ENCODE results near the gene KCNJ15.
"Not testable (repeated sequence)": the region's sequence is repeated elsewhere in the genome, so short reads cannot be mapped to it uniquely, and the experiment has no call there.

KCNJ15 gene

DNA sequence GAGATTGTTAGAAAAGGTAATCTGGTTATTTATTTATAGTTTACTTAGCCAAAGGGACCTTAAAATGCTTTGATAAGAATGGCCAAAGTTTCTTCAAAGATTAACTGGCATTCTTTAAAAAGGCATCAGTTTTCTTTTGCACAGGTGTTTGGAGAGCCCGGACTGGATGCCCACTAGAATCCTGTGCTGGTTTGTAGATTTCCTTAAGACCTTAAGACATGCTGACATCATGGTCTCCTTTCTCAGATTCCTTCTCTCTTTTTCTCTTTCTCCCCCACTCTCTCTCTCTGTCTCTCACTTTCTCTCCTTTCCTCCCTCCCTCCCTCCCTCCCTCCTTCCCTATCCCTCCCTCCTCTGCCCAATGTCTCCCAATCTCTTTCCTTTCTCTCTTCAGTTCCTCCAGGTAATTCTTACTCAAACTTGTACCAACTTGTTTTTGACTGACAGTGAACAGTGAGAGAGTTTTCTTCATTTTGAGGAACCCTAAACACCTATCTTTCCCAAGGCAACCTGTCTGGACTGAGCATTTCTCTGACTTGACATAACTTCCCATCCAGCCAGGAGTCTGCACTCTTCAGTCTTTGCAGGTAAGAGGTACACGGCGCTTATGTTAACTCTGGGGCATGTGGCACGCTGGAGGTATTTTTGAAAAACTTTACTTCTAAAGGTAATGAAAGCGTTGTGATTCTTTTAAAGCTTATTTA, at the start of gene KCNJ15:
TSS of gene KCNJ15 (plus strand) at position 393 of the 704 bp plus-strand sequence. CDS start 42,271 bp downstream, outside the sequence.
- H3K4me3 ChIP-seq (ENCODE audit: low read length): no peak within 1 kb of the TSS
- no peak for TF ChIP-seq ZNF274 (IDR thresholded peaks at IDR 0.05; ENCODE audit: low read depth, low read length)

DNA sequence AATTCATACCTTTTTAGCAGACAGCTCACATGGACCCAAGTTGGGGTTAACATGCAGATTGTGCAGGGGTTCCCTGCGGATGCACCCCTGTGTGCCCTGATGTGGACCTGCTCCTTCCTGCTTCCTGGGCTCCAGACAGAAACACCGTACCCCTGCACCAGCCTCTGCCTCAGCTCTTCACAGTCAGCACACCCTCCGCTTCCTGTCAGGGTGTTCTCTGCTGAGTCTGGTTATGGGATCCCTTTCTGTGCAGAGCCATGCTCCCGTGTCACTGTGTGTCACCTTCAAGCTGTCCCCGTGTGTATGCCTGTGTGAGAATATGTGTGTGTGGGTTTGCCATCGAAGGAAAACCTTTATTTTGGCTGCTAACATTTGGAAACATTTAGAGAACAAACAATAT, 48.7 kb upstream of the KCNJ15 start:
- H3K4me3 ChIP-seq (ENCODE audit: low read length): no peak overlapping the region
- TF ChIP-seq ZNF274 (IDR thresholded peaks at IDR 0.05; ENCODE audit: low read depth, low read length): no peak

DNA sequence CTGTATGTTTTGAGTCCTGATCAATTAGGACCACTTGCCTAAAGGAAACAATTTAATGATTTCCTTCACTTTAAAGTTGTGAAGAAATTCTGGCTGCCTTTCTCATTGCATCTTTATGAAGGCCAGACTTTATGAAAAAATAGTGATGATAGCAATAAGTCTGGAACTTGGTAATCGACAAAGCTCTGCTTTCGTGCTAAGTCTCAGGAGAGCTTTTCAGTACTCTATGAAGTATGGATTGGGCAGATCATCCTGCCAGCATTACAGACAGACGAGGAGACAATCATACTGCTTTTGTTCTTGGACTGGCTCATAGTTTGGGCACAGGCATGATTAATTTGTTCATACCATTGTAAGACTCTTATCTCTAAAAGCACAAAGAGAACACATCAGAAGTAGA, 45.5 kb upstream of the KCNJ15 start:
- H3K4me3 ChIP-seq (ENCODE audit: low read length): no peak overlapping the region
- no peak for TF ChIP-seq ZNF274 (IDR thresholded peaks at IDR 0.05; ENCODE audit: low read depth, low read length)

DNA sequence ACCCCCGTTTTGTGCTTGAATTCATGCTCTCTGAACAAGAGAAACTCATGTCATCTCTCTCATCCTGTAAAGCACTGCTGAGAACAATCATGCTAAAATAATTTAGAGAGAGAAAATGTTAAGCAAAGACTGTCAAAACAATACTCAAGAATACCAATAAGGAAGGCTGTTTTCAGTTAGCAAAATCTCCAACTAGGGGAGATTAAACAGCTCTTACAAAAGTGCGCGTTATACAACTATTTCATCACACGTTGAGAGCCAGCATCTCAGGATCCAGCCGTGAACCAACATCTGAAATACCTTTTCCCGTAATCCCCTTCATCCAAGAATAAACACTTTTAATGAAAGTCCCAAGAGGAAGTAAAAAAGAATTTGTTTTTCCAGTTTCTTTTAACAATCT, 44.1 kb upstream of the KCNJ15 start:
- H3K4me3 ChIP-seq (ENCODE audit: low read length): no peak overlapping the region
- TF ChIP-seq ZNF274 (IDR thresholded peaks at IDR 0.05; ENCODE audit: low read depth, low read length): no peak

DNA sequence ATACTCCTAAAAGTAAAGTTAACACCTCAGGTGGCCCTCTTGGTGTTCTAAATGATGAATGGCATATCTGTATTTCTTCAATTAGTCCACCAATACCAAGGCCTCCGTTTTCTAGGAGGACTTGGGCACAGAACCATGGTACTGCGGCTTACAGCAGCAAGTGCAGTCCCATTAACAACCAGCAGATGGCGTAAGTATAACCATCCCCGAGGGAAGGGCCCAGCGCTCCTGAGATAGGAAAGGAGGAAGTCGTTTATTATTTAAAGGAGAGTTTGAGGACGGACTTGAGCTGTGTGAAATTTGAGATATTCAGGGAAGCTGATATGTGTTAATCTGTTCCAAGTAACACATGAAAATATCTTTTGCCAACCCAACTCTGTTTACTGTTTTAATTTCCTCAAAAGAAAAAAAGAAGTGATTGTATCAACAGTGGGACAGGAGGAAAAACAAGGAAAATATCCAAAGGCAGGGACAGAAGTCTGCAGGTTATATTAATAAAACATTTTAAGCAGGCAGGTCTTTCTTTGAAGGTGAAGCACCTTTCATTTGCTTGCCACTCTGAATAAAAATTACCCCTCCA, 37.7 kb upstream of the KCNJ15 start:
- no peak for TF ChIP-seq ZNF274 (IDR thresholded peaks at IDR 0.05; ENCODE audit: low read depth, low read length)
- H3K4me3 ChIP-seq (ENCODE audit: low read length): no peak overlapping the region

DNA sequence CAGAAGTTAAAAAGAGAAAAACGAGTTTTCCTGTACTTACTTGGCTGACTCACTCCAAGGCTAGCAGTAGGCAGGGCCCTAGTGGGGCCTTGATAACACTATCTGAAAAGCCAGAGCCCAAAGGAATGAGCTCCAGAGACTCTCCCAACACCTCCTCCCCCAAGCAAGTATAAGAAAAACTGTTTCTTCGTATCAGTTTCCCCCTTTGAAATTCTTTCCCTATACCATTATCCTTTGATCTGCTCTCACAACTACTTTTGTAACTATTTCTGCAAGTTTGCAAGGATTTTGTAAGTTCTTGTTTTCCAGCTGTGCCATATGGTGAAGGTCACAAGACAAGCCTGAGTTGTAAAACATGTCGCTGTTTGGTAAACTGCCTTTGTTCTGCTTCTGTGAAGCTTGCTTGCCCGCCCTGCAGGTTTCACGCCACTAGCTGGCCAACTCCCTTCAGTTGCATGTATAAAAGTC, 36.5 kb upstream of the KCNJ15 start:
- no peak for TF ChIP-seq ZNF274 (IDR thresholded peaks at IDR 0.05; ENCODE audit: low read depth, low read length)

DNA sequence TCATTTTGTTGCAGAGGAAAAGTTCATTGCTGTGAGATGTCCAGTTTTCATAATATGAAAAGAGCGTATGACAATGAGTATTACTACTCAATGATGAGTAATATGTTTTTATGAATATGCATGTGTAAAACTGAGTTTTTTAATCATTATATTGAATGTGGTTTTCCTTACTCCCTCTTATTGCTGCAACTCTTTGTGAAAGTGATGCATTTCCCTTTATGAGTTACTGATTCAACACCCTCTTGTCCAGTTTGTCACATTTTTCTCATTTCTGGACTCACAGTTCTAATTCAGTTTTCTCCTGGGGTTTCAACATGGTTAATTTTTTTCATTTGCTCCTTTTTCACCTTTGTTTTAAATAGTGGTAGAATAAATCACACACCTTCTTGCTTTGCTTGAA, 35.2 kb upstream of the KCNJ15 start:
- no peak for TF ChIP-seq ZNF274 (IDR thresholded peaks at IDR 0.05; ENCODE audit: low read depth, low read length)
- no peak overlapping the region for H3K4me3 ChIP-seq (ENCODE audit: low read length)

More for the DNA sequence above, 36.5 kb upstream of the KCNJ15 start:
- H3K4me3 ChIP-seq (ENCODE audit: low read length): no peak overlapping the region

DNA sequence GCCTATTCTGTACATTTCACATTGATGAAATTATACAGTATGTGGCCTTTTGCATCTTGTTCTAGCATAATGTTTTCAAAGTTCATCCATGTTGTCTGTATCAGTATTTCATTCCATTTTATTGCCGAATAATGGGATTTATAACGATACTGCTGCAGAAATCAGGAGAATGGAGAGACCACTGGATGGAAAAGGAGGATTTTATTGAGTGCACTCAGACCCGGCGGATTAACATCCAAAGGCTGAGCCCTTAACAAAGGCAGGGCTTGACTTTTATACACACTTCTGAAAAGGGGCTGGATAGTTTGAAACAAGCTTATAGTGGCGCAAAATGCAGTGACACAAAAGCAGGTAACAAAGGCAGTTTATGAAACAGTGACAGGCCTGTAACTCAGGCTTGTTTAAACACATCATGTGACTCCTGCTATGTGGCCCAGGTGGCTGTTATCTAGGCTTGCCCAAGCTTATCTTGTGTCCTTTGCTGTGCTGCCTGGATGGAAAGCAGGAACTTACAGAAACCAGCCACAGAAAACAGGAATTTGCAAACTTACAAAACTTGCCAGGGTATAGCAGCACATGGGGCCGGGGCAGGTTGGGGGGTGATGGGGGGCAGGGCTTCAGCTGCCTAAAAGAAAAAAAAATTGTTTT, 32.8 kb upstream of the KCNJ15 start:
- no peak overlapping the region for H3K4me3 ChIP-seq (ENCODE audit: low read length)
- TF ChIP-seq ZNF274 (IDR thresholded peaks at IDR 0.05; ENCODE audit: low read depth, low read length): no peak

DNA sequence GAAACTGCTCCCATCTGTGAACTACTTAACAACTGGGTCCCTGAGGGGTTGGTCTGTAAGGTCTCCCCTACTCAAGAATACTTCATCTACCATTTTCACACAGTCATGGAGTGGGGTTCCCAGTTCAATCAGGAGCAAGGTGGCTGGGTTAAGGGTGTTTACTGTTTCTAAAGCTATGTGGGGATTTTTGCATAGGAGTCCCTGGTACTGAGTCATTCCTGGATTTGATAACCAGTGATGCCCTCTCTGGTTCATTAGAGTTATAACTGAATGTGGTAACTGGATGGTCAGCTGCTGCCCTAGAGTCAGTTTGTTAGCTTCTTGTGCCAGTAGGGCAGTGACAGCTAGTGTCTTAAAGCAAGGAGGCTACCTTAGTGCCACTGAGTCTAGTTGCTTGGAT, 29.4 kb upstream of the KCNJ15 start:
- TF ChIP-seq ZNF274 (IDR thresholded peaks at IDR 0.05; ENCODE audit: low read depth, low read length): no peak
- no peak overlapping the region for H3K4me3 ChIP-seq (ENCODE audit: low read length)

DNA sequence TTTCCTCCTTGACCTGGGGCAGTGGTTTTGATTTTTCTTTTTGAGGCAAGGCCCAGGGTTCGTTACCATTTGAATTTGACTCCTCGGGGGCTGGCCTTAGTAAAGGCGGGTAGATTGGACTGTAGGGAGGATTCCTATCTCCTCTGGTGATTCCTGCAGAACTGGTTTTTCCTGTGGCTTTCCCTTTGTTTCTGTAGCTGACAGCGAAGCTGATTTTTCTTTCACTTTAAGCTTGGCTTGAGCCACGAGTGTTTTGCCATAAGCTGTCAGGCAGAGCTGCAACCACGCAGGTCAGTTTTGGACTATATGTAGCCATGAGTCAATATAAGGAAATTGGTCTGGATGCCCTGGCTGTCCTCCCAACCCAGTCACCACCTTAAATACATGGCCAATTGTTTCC, 28.7 kb upstream of the KCNJ15 start:
- no peak for TF ChIP-seq ZNF274 (IDR thresholded peaks at IDR 0.05; ENCODE audit: low read depth, low read length)
- no peak overlapping the region for H3K4me3 ChIP-seq (ENCODE audit: low read length)

DNA sequence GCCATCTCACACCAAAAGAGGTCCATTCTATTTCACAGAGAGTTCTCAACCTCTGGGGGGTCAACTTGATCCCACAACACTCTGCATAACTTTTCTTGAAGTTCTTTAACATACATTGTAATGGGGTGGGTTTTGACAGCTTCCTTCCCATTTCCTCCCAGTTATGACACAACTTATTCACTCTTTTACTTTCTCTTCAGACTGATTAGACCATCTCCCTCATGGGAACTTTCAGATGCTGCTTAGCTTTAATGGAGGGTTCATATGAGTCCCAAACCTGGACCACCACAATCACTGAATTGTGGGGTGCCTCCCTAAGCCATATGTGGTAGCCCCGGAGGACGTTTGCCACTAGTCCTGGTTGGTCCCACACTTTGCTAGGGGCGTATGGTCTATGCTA, 28.3 kb upstream of the KCNJ15 start:
- TF ChIP-seq ZNF274 (IDR thresholded peaks at IDR 0.05; ENCODE audit: low read depth, low read length): no peak
- no peak overlapping the region for H3K4me3 ChIP-seq (ENCODE audit: low read length)

DNA sequence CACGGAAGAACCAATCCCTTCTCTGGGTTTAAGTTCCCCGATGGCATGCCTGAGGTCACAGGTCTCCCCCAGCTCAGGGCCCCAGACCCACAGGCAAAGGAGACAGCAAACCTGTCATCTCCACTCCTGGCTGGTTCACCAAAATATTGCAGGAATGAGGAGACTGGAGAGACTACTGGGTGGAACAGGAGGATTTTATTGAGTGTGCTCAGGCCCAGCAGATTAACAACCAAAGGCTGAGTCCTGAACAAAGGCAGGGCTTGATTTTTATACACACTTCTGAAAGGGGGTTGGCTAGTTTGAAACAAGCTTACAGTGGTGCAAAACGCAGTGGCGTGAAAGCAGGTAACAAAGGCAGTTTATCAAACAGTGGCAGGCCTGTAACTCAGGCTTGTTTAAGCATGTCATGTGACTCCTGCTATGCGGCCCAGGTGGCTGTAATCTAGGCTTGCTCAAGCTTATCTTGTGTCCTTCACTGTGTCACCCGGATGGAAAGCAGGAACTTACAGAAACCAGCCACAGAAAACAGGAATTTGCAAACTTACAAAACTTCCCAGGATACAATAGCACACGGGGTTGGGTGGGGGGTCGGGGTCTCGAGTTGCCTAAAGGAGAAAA, 27.4 kb upstream of the KCNJ15 start:
- TF ChIP-seq ZNF274 (IDR thresholded peaks at IDR 0.05; ENCODE audit: low read depth, low read length): no peak
- no peak overlapping the region for H3K4me3 ChIP-seq (ENCODE audit: low read length)

DNA sequence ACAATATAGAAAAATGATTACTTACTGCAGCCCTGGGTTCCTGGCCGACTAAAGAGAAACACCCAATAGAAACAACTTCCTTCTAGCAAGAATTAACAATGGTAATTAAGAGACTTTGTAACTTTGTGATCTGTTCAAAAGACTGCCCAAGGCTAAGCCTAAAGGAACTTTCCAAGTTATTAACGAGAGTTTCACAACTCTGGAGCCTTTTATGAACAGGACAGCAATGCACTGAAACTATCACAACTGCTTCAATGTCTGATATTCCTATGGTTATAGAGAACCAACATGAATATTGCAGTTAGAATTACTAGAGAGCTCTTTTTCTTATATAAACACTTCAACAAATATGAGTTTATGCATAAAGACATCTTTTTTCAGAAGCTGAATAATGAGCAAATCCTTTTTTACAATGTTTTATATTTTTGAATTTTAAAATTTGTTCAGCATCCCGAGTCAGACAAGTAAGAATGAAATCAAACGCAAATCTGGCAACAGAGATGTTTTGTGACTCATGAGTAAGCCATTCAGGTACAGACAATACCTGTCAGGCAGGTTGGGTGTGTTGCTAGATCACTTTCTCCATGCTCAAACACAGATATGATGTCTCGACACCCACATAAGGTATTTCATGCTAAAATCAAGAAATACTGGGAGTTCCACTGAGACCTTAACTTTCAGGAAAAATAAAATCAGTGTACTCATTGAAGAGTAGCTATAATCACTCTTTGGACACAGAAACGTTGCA, 22.2 kb upstream of the KCNJ15 start:
- H3K4me3 ChIP-seq (ENCODE audit: low read length): no peak overlapping the region
- TF ChIP-seq ZNF274 (IDR thresholded peaks at IDR 0.05; ENCODE audit: low read depth, low read length): no peak

DNA sequence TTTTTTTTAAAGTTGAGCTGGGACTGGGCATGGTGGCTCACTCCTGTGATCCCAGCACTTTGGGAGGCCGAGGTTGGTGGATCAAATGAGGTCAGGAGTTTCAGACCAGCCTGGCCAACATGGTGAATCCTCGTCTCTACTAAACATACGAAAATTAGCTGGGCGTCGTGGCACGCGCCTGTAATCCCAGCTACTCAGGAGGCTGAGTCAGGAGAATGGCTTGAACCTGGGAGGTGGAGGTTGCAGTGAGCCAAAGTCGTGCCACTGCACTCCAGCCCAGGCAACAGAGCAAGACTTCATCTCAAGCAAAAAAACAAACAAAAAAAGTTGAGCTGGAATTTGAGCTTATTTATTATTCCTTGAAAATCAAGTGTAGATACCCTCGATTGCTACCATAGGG, 21.5 kb upstream of the KCNJ15 start:
- not testable (repeated sequence) for H3K4me3 ChIP-seq (ENCODE audit: low read length)

All from GM08714 (cell line).